Epithelial cell of alveolus of lung (primary cell): Measurements from ENCODE around the gene SYT13. TPM values are rescaled to one million over a fixed set of nuclear protein-coding genes. Genes with fewer than 3 reads are reported as not detected.

Experiments used
- total RNA-seq: library from RNA; depleted of rRNA; stranded (reverse); fragments of >200 nt; gene quantifications from 2 replicates; pipeline ENCODE4 v1.2.1, GENCODE V29; 2015

Gene SYT13, protein sequence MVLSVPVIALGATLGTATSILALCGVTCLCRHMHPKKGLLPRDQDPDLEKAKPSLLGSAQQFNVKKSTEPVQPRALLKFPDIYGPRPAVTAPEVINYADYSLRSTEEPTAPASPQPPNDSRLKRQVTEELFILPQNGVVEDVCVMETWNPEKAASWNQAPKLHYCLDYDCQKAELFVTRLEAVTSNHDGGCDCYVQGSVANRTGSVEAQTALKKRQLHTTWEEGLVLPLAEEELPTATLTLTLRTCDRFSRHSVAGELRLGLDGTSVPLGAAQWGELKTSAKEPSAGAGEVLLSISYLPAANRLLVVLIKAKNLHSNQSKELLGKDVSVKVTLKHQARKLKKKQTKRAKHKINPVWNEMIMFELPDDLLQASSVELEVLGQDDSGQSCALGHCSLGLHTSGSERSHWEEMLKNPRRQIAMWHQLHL
- total RNA-seq = 0.24 TPM in 1 of 2 replicates, not detected in the other

DNA sequence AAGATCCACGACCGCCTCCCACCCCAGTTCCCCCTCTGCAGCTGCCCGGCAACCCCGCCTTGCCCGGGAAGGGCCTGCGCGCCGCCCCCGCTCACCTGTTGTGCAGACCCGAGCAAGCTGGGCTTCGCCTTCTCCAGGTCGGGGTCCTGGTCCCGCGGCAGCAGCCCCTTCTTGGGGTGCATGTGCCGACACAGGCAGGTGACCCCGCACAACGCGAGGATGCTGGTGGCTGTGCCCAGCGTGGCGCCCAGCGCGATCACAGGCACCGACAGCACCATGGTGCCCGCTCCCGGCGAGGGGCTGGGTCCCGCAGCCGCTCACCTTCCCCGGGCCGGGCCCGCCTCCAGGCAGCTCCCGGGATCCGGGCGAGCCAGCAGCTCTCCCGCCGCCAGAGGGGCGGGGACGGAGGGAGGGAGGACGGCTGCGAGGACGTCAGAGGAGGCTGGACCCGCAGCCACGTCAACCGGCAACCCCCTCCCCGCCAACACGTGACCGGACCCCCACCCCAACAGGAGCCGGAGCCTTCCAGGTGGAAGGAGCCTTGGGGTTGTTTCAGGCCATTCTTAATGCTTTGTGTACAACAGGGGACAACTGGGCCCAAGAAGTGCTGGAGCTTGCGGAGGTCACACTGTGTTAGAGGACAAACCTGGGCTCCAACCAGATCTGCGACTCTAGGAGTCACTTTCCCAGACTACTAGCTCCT is at the start of gene SYT13:
SYT13 (minus strand) TSS at position 412 of the 703 bp plus-strand sequence; CDS start at position 278, 134 bp downstream.

Other genes with a start within 250 kb of the SYT13 start
- gene PRDM11, start 139.7 kb downstream of the SYT13 start, total RNA-seq = 1.6 and 2.9 TPM in 2 replicates